H1 (cell line): ENCODE measurements around the gene MSI2. TPM values are rescaled to one million over a fixed set of nuclear protein-coding genes. Genes with fewer than 3 reads are reported as not detected.

Experiments
- CTCF ChIA-PET: fragments of 300-600 bp; sonication (Branson Sonifier 250); formaldehyde crosslinking; loops from one replicate; lab custom pipeline; 2021; ENCODE audit not compliant: partially characterized antibody; lab: Charles Lee
- POLR2A ChIA-PET: fragments of 300-600 bp; sonication (Branson Sonifier 250); formaldehyde crosslinking; loops from one replicate; lab custom pipeline; 2021; ENCODE audit warnings: inconsistent platforms; ENCODE audit not compliant: partially characterized antibody; lab: Charles Lee
- DNase-seq, 2 experiments: peaks; one replicate each; pipeline versions ENCODE4 v3.0.0 to v3.0.0-alpha.2; 2010 to 2022; ENCODE audit warnings: low spot score in 2 of 2, low read depth in 1 of 2, mixed read lengths in 1 of 2
- FAIRE-seq: peaks from 2 replicates; lab custom pipeline; 2011; peaks lifted over from hg19 to GRCh38; lab: Jason Lieb, UNC
- H2AFZ ChIP-seq: 2 replicates; pipeline ENCODE4 v1.8.1; 2012; ENCODE audit warnings: low read length, inconsistent platforms
- H2AK5ac ChIP-seq: 2 replicates; pipeline ENCODE4 v1.6.1; 2013; ENCODE audit warnings: low read depth, low read length
- H2BK120ac ChIP-seq: replicated peaks from 2 replicates; pipeline ENCODE3; 2013; ENCODE audit warnings: low read depth, low read length, inconsistent platforms
- H2BK12ac ChIP-seq: 2 replicates; pipeline ENCODE4 v1.6.1; 2013; ENCODE audit warnings: low read depth, low read length
- H2BK15ac ChIP-seq: 2 replicates; pipeline ENCODE4 v1.6.1; 2013; ENCODE audit warnings: low read length
- H2BK20ac ChIP-seq: 2 replicates; pipeline ENCODE4 v1.6.1; 2013; ENCODE audit warnings: low read length
- H2BK5ac ChIP-seq: 2 replicates; pipeline ENCODE4 v1.6.1; 2013; ENCODE audit warnings: low read depth, low read length
- H3K14ac ChIP-seq: 2 replicates; pipeline ENCODE4 v1.6.1; 2013; ENCODE audit warnings: inconsistent platforms; ENCODE audit not compliant: insufficient read length
- H3K18ac ChIP-seq: 2 replicates; pipeline ENCODE4 v1.6.1; 2013; ENCODE audit warnings: low read length; ENCODE audit errors: extremely low read depth
- H3K23ac ChIP-seq: 2 replicates; pipeline ENCODE4 v1.6.1; 2013; ENCODE audit warnings: inconsistent platforms; ENCODE audit not compliant: insufficient read length
- H3K23me2 ChIP-seq: 2 replicates; pipeline ENCODE4 v1.6.1; 2013; ENCODE audit warnings: low read depth, low read length
- H3K27ac ChIP-seq: 2 replicates; pipeline ENCODE4 v1.6.1; 2011; ENCODE audit warnings: low read depth, low read length, inconsistent platforms
- H3K27me3 ChIP-seq, 4 experiments: replicated peaks in 1 of 4; 1 replicate in 1 of 4; 2 replicates in 3 of 4; pipeline versions ENCODE4 v1.6.1 to v1.8.1; 2011 to 2013; ENCODE audit warnings: low read length in 3 of 4, mild to moderate bottlenecking in 3 of 4, inconsistent platforms in 2 of 4, mixed read lengths in 2 of 4, moderate library complexity in 1 of 4; ENCODE audit not compliant: control insufficient read depth in 3 of 4, insufficient read depth in 3 of 4; ENCODE audit errors: extremely low read depth in 1 of 4
- H3K36me3 ChIP-seq, 4 experiments: 2 replicates each; pipeline versions ENCODE4 v1.6.1 to v1.8.1; 2011 to 2013; ENCODE audit warnings: mild to moderate bottlenecking in 4 of 4, low read length in 3 of 4, moderate library complexity in 2 of 4, control low read depth in 1 of 4, inconsistent platforms in 1 of 4; ENCODE audit not compliant: insufficient read depth in 4 of 4, control insufficient read depth in 2 of 4
- H3K4ac ChIP-seq: replicated peaks from 2 replicates; pipeline ENCODE3; 2013; ENCODE audit warnings: low read length, low read depth, mixed read lengths, inconsistent platforms; ENCODE audit not compliant: insufficient read length
- H3K4me1 ChIP-seq, 4 experiments: replicated peaks in 1 of 4; 1 replicate in 1 of 4; 2 replicates in 3 of 4; pipeline versions ENCODE4 v1.6.1 to v1.8.1; 2011 to 2013; ENCODE audit warnings: low read length in 3 of 4, inconsistent platforms in 2 of 4, mixed read lengths in 1 of 4; ENCODE audit not compliant: insufficient read depth in 4 of 4, control insufficient read depth in 3 of 4
- H3K4me2 ChIP-seq, 2 experiments: 2 replicates each; pipeline versions ENCODE4 v1.6.1 to v1.8.1; 2011 to 2013; ENCODE audit warnings: low read depth in 2 of 2, low read length in 2 of 2, control low read depth in 1 of 2, inconsistent platforms in 1 of 2, mild to moderate bottlenecking in 1 of 2; ENCODE audit not compliant: insufficient read depth in 1 of 2
- H3K4me3 ChIP-seq, 4 experiments: fragments of 200-600, 300-600 bp in 1 of 4; sonication (generic), shearing (Covaris generic), sonication (Bioruptor Twin) in 1 of 4; 2 replicates each; pipeline versions ENCODE4 v1.5.1 to v1.8.1; 2011 to 2016; ENCODE audit warnings: low read length in 4 of 4, low read depth in 3 of 4, control low read depth in 2 of 4, inconsistent platforms in 2 of 4, mild to moderate bottlenecking in 2 of 4, mixed read lengths in 1 of 4, moderate library complexity in 1 of 4; ENCODE audit not compliant: insufficient read depth in 2 of 4; ENCODE audit errors: extremely low read depth in 1 of 4
- H3K56ac ChIP-seq: replicated peaks from 2 replicates; pipeline ENCODE3; 2013; ENCODE audit warnings: low read depth, mild to moderate bottlenecking, mixed read lengths, low read length, inconsistent platforms; ENCODE audit not compliant: insufficient read length
- H3K79me1 ChIP-seq: 2 replicates; pipeline ENCODE4 v1.6.1; 2013; ENCODE audit warnings: low read depth, low read length, control low read depth
- H3K79me2 ChIP-seq, 2 experiments: 2 replicates each; pipeline versions ENCODE4 v1.6.1 to v1.8.1; 2012 to 2013; ENCODE audit warnings: low read length in 2 of 2, mild to moderate bottlenecking in 2 of 2, inconsistent platforms in 1 of 2; ENCODE audit not compliant: insufficient read depth in 2 of 2, control insufficient read depth in 1 of 2
- H3K9ac ChIP-seq, 4 experiments: replicated peaks in 1 of 4; 1 replicate in 1 of 4; 2 replicates in 3 of 4; pipeline versions ENCODE4 v1.6.1 to v1.8.1; 2011 to 2013; ENCODE audit warnings: low read depth in 3 of 4, low read length in 3 of 4, control low read depth in 2 of 4, mild to moderate bottlenecking in 2 of 4, moderate library complexity in 2 of 4, inconsistent platforms in 1 of 4; ENCODE audit errors: extremely low read depth in 1 of 4
- H3K9me3 ChIP-seq, 2 experiments: 2 replicates each; pipeline versions ENCODE4 v1.6.1 to v1.8.1; 2012 to 2013; ENCODE audit warnings: mild to moderate bottlenecking in 2 of 2, moderate library complexity in 2 of 2, control low read depth in 1 of 2, inconsistent platforms in 1 of 2, low read depth in 1 of 2, low read length in 1 of 2, mixed read lengths in 1 of 2; ENCODE audit not compliant: insufficient read depth in 2 of 2
- H4K20me1 ChIP-seq, 2 experiments: replicated peaks in 1 of 2; 2 replicates each; pipeline versions ENCODE3 to v1.8.1; 2011 to 2013; ENCODE audit warnings: inconsistent platforms in 2 of 2, low read length in 2 of 2, mild to moderate bottlenecking in 1 of 2; ENCODE audit not compliant: insufficient read depth in 2 of 2, control insufficient read depth in 1 of 2
- H4K5ac ChIP-seq: 2 replicates; pipeline ENCODE4 v1.6.1; 2013; ENCODE audit warnings: low read length, low read depth, mixed read lengths, inconsistent platforms; ENCODE audit not compliant: insufficient read length
- H4K8ac ChIP-seq: 2 replicates; pipeline ENCODE4 v1.8.0; 2013; ENCODE audit warnings: mild to moderate bottlenecking, moderate library complexity, low read length, inconsistent platforms; ENCODE audit not compliant: insufficient read depth; ENCODE audit errors: extremely low read depth
- H4K91ac ChIP-seq: replicated peaks from 2 replicates; pipeline ENCODE3; 2013; ENCODE audit warnings: low read length, mixed read lengths, inconsistent platforms; ENCODE audit not compliant: insufficient read length
- EP300 ChIP-seq, 2 experiments: IDR thresholded peaks; 1 replicate in 1 of 2; 2 replicates in 1 of 2; pipeline ENCODE4 v1.6.1; 2011 to 2012; ENCODE audit warnings: low read depth in 2 of 2, low read length in 2 of 2, mild to moderate bottlenecking in 2 of 2, borderline replicate concordance in 1 of 2, inconsistent platforms in 1 of 2, moderate library complexity in 1 of 2
- POU5F1 ChIP-seq: IDR thresholded peaks from 2 replicates; pipeline ENCODE4 v1.6.1; 2011; ENCODE audit warnings: low read depth, mild to moderate bottlenecking, low read length, moderate library complexity
- RXRA ChIP-seq: IDR thresholded peaks from 2 replicates; pipeline ENCODE4 v1.6.1; 2011; ENCODE audit warnings: low read depth, mild to moderate bottlenecking, low read length, moderate library complexity; ENCODE audit not compliant: insufficient read depth
- SP1 ChIP-seq: IDR thresholded peaks from 2 replicates; pipeline ENCODE4 v1.6.1; 2011; ENCODE audit warnings: low read depth, low read length
- SP4 ChIP-seq: IDR thresholded peaks from 2 replicates; pipeline ENCODE4 v1.6.1; 2012; ENCODE audit warnings: low read length, inconsistent platforms
- SUZ12 ChIP-seq: fragments of 200-600 bp; sonication (generic); IDR thresholded peaks from 2 replicates; pipeline ENCODE4 v1.6.1; 2012; ENCODE audit warnings: mild to moderate bottlenecking, inconsistent platforms, low read length, moderate library complexity, mixed read lengths
- WGBS, 2 experiments: shearing (Covaris generic) in 1 of 2; methylation state at CpG; one replicate each; pipeline versions ENCODE4 v1.1.6 to v1.1.7; 2013 to 2015; ENCODE audit warnings: low lambda C conversion rate in 2 of 2, mixed read lengths in 2 of 2, inconsistent platforms in 1 of 2, low coverage in 1 of 2, missing lambda C conversion rate in 1 of 2; ENCODE audit not compliant: insufficient replicate concordance in 2 of 2, insufficient coverage in 1 of 2, insufficient read length in 1 of 2; ENCODE audit errors: extremely low coverage in 1 of 2, missing lambda C conversion rate in 1 of 2; 5-methylcytosine and 5-hydroxymethylcytosine counted together
- polyA plus RNA-seq, 7 experiments: library from polyadenylated mRNA; depleted of rRNA in 3 of 7; stranded (reverse) in 5 of 7; unstranded in 2 of 7; fragments of >200 nt in 5 of 7; fragments of 200-250 nt in 2 of 7; gene quantifications; 1 replicate in 5 of 7; 2 replicates in 1 of 7; 4 replicates in 1 of 7; pipeline versions ENCODE4 v1.2.1 to v1.2.3, GENCODE V29; 2011 to 2013; ENCODE audit warnings: missing spikeins in 2 of 7, mixed read lengths in 2 of 7
- total RNA-seq: library from RNA; stranded (reverse); fragmentation: NEBNext Ultra II Directional; extraction: Animal tissue kit (Norgen Biotek cat#: 25700); gene quantifications from 2 replicates; pipeline ENCODE4 v1.2.1, GENCODE V29; 2021

The MSI2 gene
- total and polyA plus RNA-seq, 2 of the 8 experiments (the other 6 are each of a cell fraction or from before 2014, with no cell fraction given) = 36.7 to 80.6 TPM

DNA sequence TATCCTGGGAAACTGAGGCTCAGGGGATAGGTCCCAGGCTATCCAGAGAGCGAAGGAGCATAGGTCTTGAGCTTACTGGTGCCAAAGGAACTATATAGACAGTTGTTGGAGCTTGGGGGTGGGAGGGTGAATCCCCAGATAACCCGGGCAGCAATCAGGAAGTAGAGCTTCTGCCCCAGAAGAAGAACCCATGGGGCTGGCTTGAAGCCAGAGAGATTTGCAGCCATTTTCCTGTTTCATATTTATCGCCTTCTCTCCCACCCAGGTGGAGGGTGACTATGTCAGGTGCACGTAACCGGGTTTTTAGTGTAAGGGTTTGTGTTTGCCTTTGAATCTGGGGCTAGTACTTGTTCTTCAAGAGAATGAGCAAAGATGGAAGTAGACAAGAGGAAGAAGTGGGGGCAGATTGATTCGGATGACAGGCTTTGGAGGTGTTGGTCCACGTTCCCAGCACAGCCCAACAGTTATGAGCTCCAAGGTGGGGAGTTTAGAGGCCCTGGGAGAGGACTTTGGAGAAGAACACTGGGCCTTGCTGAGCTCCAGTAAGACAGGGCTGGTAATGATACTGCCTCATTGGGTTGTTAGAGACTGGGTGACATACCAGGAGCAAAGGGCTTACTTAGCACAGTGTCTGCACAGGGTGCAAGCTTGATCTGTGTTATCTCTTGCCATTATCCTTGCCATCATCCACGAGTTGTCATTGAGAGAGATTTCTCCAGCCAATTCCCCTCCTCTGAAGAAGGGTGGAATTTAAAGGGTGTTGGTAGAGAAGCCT, 343.1 kb downstream of the MSI2 start:
- no peak overlapping the region for H2BK20ac ChIP-seq
- peaks cover 0 to 3% (median 2%) of the 10 kb centered on the region in 4 experiments; a peak in 3 of 7 replicates for H3K4me1 ChIP-seq
- no peak overlapping the region for H3K4me3 ChIP-seq
- no peaks in the 10 kb centered on the region for H3K9me3 ChIP-seq
- no peaks in the 10 kb centered on the region for H3K79me2 ChIP-seq
- H3K23ac ChIP-seq = no peak overlapping the region
- H2AK5ac ChIP-seq = no peak overlapping the region
- no peak overlapping the region for H2BK120ac ChIP-seq
- H2BK5ac ChIP-seq = no peak overlapping the region
- WGBS, 2 experiments = 99% methylated on average over 8 of the region's 8 CpGs; no CpG with 5 or more reads in 1 of the 2 experiments
- H3K56ac ChIP-seq = no peak overlapping the region
- ChIA-PET CTCF (interaction anchor here (0.6 to 8.2 kb wide), 23 partner anchors 8 to 513 kb away, joined by 3 to 100 read pairs (median 6); no protein-coding TSS in a partner anchor), POLR2A (interaction anchor here (0.7 kb wide), 1 partner anchor 60 kb away, joined by 3 read pairs; no protein-coding TSS in a partner anchor)
- H3K23me2 ChIP-seq = no peaks in the 10 kb centered on the region
- H2BK15ac ChIP-seq = no peak overlapping the region
- H2BK12ac ChIP-seq = no peak overlapping the region
- no peak overlapping the region for H3K4me2 ChIP-seq
- H3K27me3 ChIP-seq = no peaks in the 10 kb centered on the region
- DNase-seq (no peak), FAIRE-seq (no peak)
- no peak overlapping the region for H4K5ac ChIP-seq
- H3K79me1 ChIP-seq = no peaks in the 10 kb centered on the region
- H4K20me1 ChIP-seq = no peaks in the 10 kb centered on the region
- H3K18ac ChIP-seq = no peak overlapping the region
- H3K14ac ChIP-seq = no peak overlapping the region
- no peak overlapping the region for H3K9ac ChIP-seq
- H4K8ac ChIP-seq = no peak overlapping the region; the same call in 1 of the 2 replicates
- H4K91ac ChIP-seq = no peak overlapping the region
- no peaks in the 10 kb centered on the region; a peak in 1 of 8 replicates for H3K36me3 ChIP-seq
- no peak overlapping the region for H2AFZ ChIP-seq
- no peak overlapping the region for H3K4ac ChIP-seq
- H3K27ac ChIP-seq = no peak overlapping the region
- TF ChIP-seq RXRA (no peak), SP4 (no peak), POU5F1 (no peak), EP300 (IDR thresholded peaks at IDR 0.05; ENCODE audit: borderline replicate concordance in 1 of 2, low read depth in 2 of 2, low read length in 2 of 2) (no peak), SUZ12 (no peak), SP1 (no peak)
